K562 (cell line): Measurements from ENCODE around the gene CUTC. TPM values are rescaled to one million over a fixed set of nuclear protein-coding genes. Genes with fewer than 3 reads are reported as not detected.

ENCODE experiments used
- ATAC-seq: fragments of 200-7000 bp; cut with Tn5 transposase; 3 replicates; pipeline ENCODE4 v1.9.1; 2020; ENCODE audit warnings: moderate library complexity
- BruUV-seq: library from RNA; stranded (reverse); fragments of 400-500 nt; replicated peaks from 2 replicates; lab custom pipeline; 2021; lab: Mats Ljungman, UMichigan
- CTCF ChIA-PET: fragments of 300-600 bp; formaldehyde crosslinking; extraction: SDS; loops from one replicate; lab custom pipeline; 2021; ENCODE audit warnings: low intra/inter-chr PET ratio; lab: Yijun Ruan, JAX
- POLR2A ChIA-PET: fragments of 300-600, 350-650 bp; sonication (Branson Sonifier 250); formaldehyde crosslinking; extraction: SDS; loops from one replicate; lab custom pipeline; 2021; ENCODE audit warnings: antibody characterized with exemption, inconsistent platforms; lab: Yijun Ruan, JAX
- DNase-seq, 4 experiments: peaks; one replicate each; pipeline versions ENCODE4 v3.0.0 to v3.0.0-alpha.2; 2011 to 2018; ENCODE audit warnings: low spot score in 3 of 4, mixed read lengths in 3 of 4; ENCODE audit errors: extremely low read depth in 1 of 4
- FAIRE-seq: peaks from 2 replicates; lab custom pipeline; 2011; peaks lifted over from hg19 to GRCh38; lab: Jason Lieb, UNC
- H2AFZ ChIP-seq: 2 replicates; pipeline ENCODE4 v1.6.0; 2011; ENCODE audit warnings: low read depth, low read length, control low read depth, inconsistent platforms
- H3K27ac ChIP-seq: fragments of 200-600 bp; 3 replicates; pipeline ENCODE4 v1.8.0; 2011; ENCODE audit warnings: low read depth, mild to moderate bottlenecking, control low read depth, inconsistent platforms, low read length, moderate library complexity, mixed read lengths; ENCODE audit errors: extremely low read depth
- H3K27me3 ChIP-seq, 2 experiments: fragments of 300-600 bp in 1 of 2; 2 replicates in 1 of 2; 3 replicates in 1 of 2; pipeline versions ENCODE4 v1.6.0 to v1.8.0; 2011; ENCODE audit warnings: inconsistent platforms in 2 of 2, low read length in 2 of 2, mild to moderate bottlenecking in 1 of 2, mixed read lengths in 1 of 2, moderate library complexity in 1 of 2; ENCODE audit not compliant: control insufficient read depth in 2 of 2, insufficient read depth in 2 of 2
- H3K36me3 ChIP-seq: fragments of 300-600 bp; 3 replicates; pipeline ENCODE4 v1.8.0; 2011; ENCODE audit warnings: mild to moderate bottlenecking, low read length, inconsistent platforms; ENCODE audit not compliant: control insufficient read depth, insufficient read depth
- H3K4me1 ChIP-seq, 2 experiments: fragments of 200-600 bp in 1 of 2; replicated peaks in 1 of 2; 2 replicates in 1 of 2; 3 replicates in 1 of 2; pipeline versions ENCODE4 v1.5.1 to v1.8.0; 2011; ENCODE audit warnings: inconsistent platforms in 2 of 2, low read length in 2 of 2, mild to moderate bottlenecking in 1 of 2, mixed read lengths in 1 of 2, moderate library complexity in 1 of 2; ENCODE audit not compliant: control insufficient read depth in 2 of 2, insufficient read depth in 2 of 2
- H3K4me2 ChIP-seq: 2 replicates; pipeline ENCODE4 v1.6.1; 2011; ENCODE audit warnings: low read length, control low read depth, inconsistent platforms, mixed read lengths; ENCODE audit not compliant: insufficient read depth
- H3K4me3 ChIP-seq: fragments of 200-600 bp; sonication (generic), shearing (Covaris generic); 2 replicates; pipeline ENCODE4 v1.5.1; 2016; ENCODE audit warnings: control low read depth, inconsistent platforms
- H3K79me2 ChIP-seq: fragments of 200-600 bp; 3 replicates; pipeline ENCODE4 v1.8.0; 2011; ENCODE audit warnings: low read length, inconsistent platforms; ENCODE audit not compliant: control insufficient read depth, insufficient read depth
- H3K9ac ChIP-seq, 2 experiments: 2 replicates each; pipeline versions ENCODE4 v1.6.0 to v1.6.1; 2011; ENCODE audit warnings: low read depth in 2 of 2, low read length in 2 of 2, control low read depth in 1 of 2, inconsistent platforms in 1 of 2, mild to moderate bottlenecking in 1 of 2, mixed read lengths in 1 of 2; ENCODE audit not compliant: insufficient read depth in 1 of 2
- H3K9me1 ChIP-seq: one replicate; pipeline ENCODE4 v1.6.0; 2011; ENCODE audit warnings: inconsistent platforms, mild to moderate bottlenecking, low read length, moderate library complexity; ENCODE audit not compliant: control insufficient read depth, insufficient read depth
- H3K9me3 ChIP-seq: replicated peaks from 2 replicates; pipeline ENCODE4 v1.5.1; 2011; ENCODE audit warnings: low read depth, low read length, inconsistent platforms; ENCODE audit not compliant: control insufficient read depth, insufficient read depth
- H4K20me1 ChIP-seq: replicated peaks from 2 replicates; pipeline ENCODE4 v1.6.1; 2011; ENCODE audit warnings: low read length, inconsistent platforms, mixed read lengths; ENCODE audit not compliant: control insufficient read depth, insufficient read depth
- AFF1 ChIP-seq, 2 experiments: fragments of 450-650 bp; IDR thresholded peaks; 2 replicates each; pipeline ENCODE4 v1.6.1; 2018; ENCODE audit warnings: mild to moderate bottlenecking in 2 of 2, low read depth in 1 of 2; ENCODE audit not compliant: partially characterized antibody in 2 of 2
- DPF2 ChIP-seq: fragments of 450-650 bp; IDR thresholded peaks from 2 replicates; pipeline ENCODE4 v1.6.1; 2016
- ELF1 ChIP-seq: fragments of 200-800 bp; sonication (Bioruptor generic); IDR thresholded peaks from 2 replicates; pipeline ENCODE4 v1.6.1; 2016; ENCODE audit warnings: missing genetic modification characterization, missing compliant biosample characterization
- ETV1 ChIP-seq: fragments of 450-650 bp; conservative IDR thresholded peaks from 2 replicates; pipeline ENCODE4 v1.6.1; 2016; ENCODE audit warnings: missing genetic modification characterization, control low read depth, low read depth, missing compliant biosample characterization
- ETV6 ChIP-seq, 3 experiments: fragments of 150-350 bp in 1 of 3; sonication (generic) in 1 of 3; formaldehyde crosslinking in 1 of 3; IDR thresholded peaks; 2 replicates each; pipeline versions ENCODE4 v1.6.1 to v1.8.0; 2014 to 2022; ENCODE audit warnings: borderline replicate concordance in 2 of 3, low read depth in 2 of 3, antibody characterized with exemption in 1 of 3, low read length in 1 of 3, mild to moderate bottlenecking in 1 of 3, missing genetic modification reagents in 1 of 3
- HDAC1 ChIP-seq, 2 experiments: fragments of 450-650 bp; IDR thresholded peaks; 2 replicates each; pipeline ENCODE4 v1.6.1; 2016 to 2017; ENCODE audit warnings: inconsistent platforms in 1 of 2, mild to moderate bottlenecking in 1 of 2, moderate library complexity in 1 of 2
- HSF4 ChIP-seq: fragments of 250-450 bp; sonication (Bioruptor Pico); IDR thresholded peaks from 2 replicates; pipeline ENCODE4 v2.1.2; 2022; ENCODE audit warnings: mild to moderate bottlenecking, moderate library complexity, borderline replicate concordance
- PKNOX1 ChIP-seq: fragments of 450-650 bp; IDR thresholded peaks from 2 replicates; pipeline ENCODE4 v1.6.1; 2016
- RBFOX2 ChIP-seq: fragments of 200-400 bp; formaldehyde crosslinking; IDR thresholded peaks from 2 replicates; pipeline ENCODE4 v1.6.1; 2017; ENCODE audit warnings: low read depth, mild to moderate bottlenecking, low read length, moderate library complexity
- SMARCE1 ChIP-seq: fragments of 450-650 bp; IDR thresholded peaks from 2 replicates; pipeline ENCODE4 v1.7.1; 2016; ENCODE audit warnings: mild to moderate bottlenecking
- SPI1 ChIP-seq: IDR thresholded peaks from 2 replicates; pipeline ENCODE4 v1.6.1; 2011; ENCODE audit warnings: low read depth, low read length, control low read depth, borderline replicate concordance
- ZNF395 ChIP-seq: fragments of 200-800 bp; sonication (Bioruptor generic); IDR thresholded peaks from 2 replicates; pipeline ENCODE4 v1.6.1; 2017; ENCODE audit warnings: missing genetic modification characterization, missing compliant biosample characterization
- ZNF551 ChIP-seq: fragments of 250-450 bp; sonication (Bioruptor Pico); IDR thresholded peaks from 2 replicates; pipeline ENCODE4 v1.5.0; 2021; ENCODE audit warnings: mild to moderate bottlenecking, moderate library complexity
- ZNF764 ChIP-seq: fragments of 250-450 bp; sonication (Bioruptor Pico); IDR thresholded peaks from 2 replicates; pipeline ENCODE4 v1.4.0; 2020; ENCODE audit warnings: low read depth, mild to moderate bottlenecking, moderate library complexity
- WGBS: fragments of 100-300 bp; shearing (Covaris generic); methylation state at CpG from one replicate; pipeline ENCODE4 v1.1.6; 2016; ENCODE audit warnings: low coverage, mixed read lengths; ENCODE audit not compliant: insufficient coverage; ENCODE audit errors: missing lambda C conversion rate; 5-methylcytosine and 5-hydroxymethylcytosine counted together
- in situ Hi-C: fragments of 300-500 bp; cut with MboI; formaldehyde crosslinking; loops from 4 replicates; pipeline ENCODE4 v1.15.0; 2018; ENCODE audit warnings: inconsistent platforms, mixed read lengths
- intact Hi-C: fragments of 100-400 bp; cut with micrococcal nuclease; formaldehyde crosslinking; loops from 2 replicates; pipeline ENCODE4 v1.14.2; 2022
- polyA plus RNA-seq, 8 experiments: library from polyadenylated mRNA; depleted of rRNA in 4 of 8; stranded (reverse) in 5 of 8; unstranded in 3 of 8; fragments of >200 nt; fragmentation: Nextera tagmentation in 2 of 8; fragmentation: Illumina TruSeq in 1 of 8; extraction: Ambion mirVana in 2 of 8; extraction: Trizol in 1 of 8; gene quantifications; 2 replicates each; pipeline versions ENCODE4 v1.2.1 to v1.2.3, GENCODE V29; 2011 to 2014; ENCODE audit warnings: inconsistent platforms in 1 of 8, missing spikeins in 1 of 8
- total RNA-seq, 7 experiments: library from RNA; depleted of rRNA in 6 of 7; stranded (reverse); fragments of >200 nt in 6 of 7; fragmentation: Illumina TruSeq in 2 of 7; extraction: Trizol in 2 of 7; gene quantifications; 2 replicates each; pipeline versions ENCODE4 v1.2.1 to v1.2.3, GENCODE V29; 2011 to 2021; ENCODE audit warnings: low replicate concordance in 1 of 7

The CUTC gene
- total and polyA plus RNA-seq, 9 of the 15 experiments (the other 6 are each of a cell fraction or from before 2014, with no cell fraction given) = 18.6 to 69.3 (median 32.3) TPM

- H3K9me1 ChIP-seq = no peaks in the 10 kb centered on the region
- H3K4me2 ChIP-seq = no peak overlapping the region; the same call in 1 of the 2 replicates
- H3K36me3 ChIP-seq = peaks cover 4% of the 10 kb centered on the region; the same call in 1 of the 3 replicates
- no TSS peak for BruUV-seq
- CTCF ChIA-PET = no interaction called here
- in situ Hi-C loops = no loop called here
- H2AFZ ChIP-seq = 0 out of 2 replicates have a peak overlapping the region, but pooled peaks have one; percentile 21
- ATAC-seq (peak; percentile 83), FAIRE-seq (peak; percentile 70), DNase-seq (peak in 2 of 4 experiments; percentile 21 to 50)
- intact Hi-C loops = loop anchor here (1.0 kb wide), 1 partner anchor 65 kb away; the partner anchor contains the start of gene SLC25A28
- H3K9ac ChIP-seq = no peak overlapping the region; a peak in 1 of 4 replicates
- no peak overlapping the region for H3K4me3 ChIP-seq
- no peaks in the 10 kb centered on the region for H4K20me1 ChIP-seq
- POLR2A ChIA-PET = interaction anchor here (1.1 kb wide), 1 partner anchor 12 kb away, joined by 3 read pairs; no protein-coding TSS in a partner anchor
- H3K27ac ChIP-seq = peak overlapping the region; percentile 72; the same call in 2 of the 3 replicates
- WGBS = 29% methylated on average over 2 of the region's 2 CpGs
- no peaks in the 10 kb centered on the region for H3K79me2 ChIP-seq
- H3K27me3 ChIP-seq = no peaks in the 10 kb centered on the region
- peaks cover 0 to 5% of the 10 kb centered on the region in 2 experiments; a peak in 3 of 5 replicates for H3K4me1 ChIP-seq
- no peaks in the 10 kb centered on the region for H3K9me3 ChIP-seq
- TF ChIP-seq HSF4 (CRISPR knock-in tag) (no peak), SMARCE1 (peak; percentile 74; the same call in 1 of the 2 replicates), HDAC1 (IDR thresholded peaks at IDR 0.05) (no peak), SPI1 (peak; percentile 99), RBFOX2 (no peak), DPF2 (peak; percentile 78), ETV6 (IDR thresholded peaks at IDR 0.05; ENCODE audit: borderline replicate concordance in 1 of 2, low read depth in 2 of 2, low read length in 1 of 2) (peak in 1 of 2 experiments; percentile 33; a peak in 1 of 4 replicates), ETV6 (CRISPR knock-in tag; IDR thresholded peaks at IDR 0.05; ENCODE audit: borderline replicate concordance) (no peak), AFF1 (IDR thresholded peaks at IDR 0.05; ENCODE audit: low read depth in 1 of 2, partially characterized antibody in 2 of 2) (no peak), ZNF764 (CRISPR knock-in tag) (no peak), ELF1 (tag) (0 out of 2 replicates have a peak, but pooled peaks have one; percentile 29), ZNF551 (no peak), PKNOX1 (peak; percentile 31; the same call in 1 of the 2 replicates), ETV1 (peak; percentile 49), ZNF395 (CRISPR knock-in tag) (no peak)
Measured at GRCh38 chr10:99685597-99685967, 46.5 kb upstream of the CUTC start.
